Uterus (tissue), 2 donors: ENCODE results near the gene SLC13A3.

ENCODE experiments used
- POLR2A ChIP-seq, 2 donors: fragments of 450-650 bp; IDR thresholded peaks; one replicate each; pipeline ENCODE4 v1.6.1; 2016; ENCODE audit warnings: antibody characterized with exemption in 2 of 2, mild to moderate bottlenecking in 1 of 2, moderate library complexity in 1 of 2
- TF ChIP-seq, protein P1 (sequence below), 4 experiments: fragments of 200-600 bp in 2 of 4; fragments of 450-650 bp in 2 of 4; sonication (generic) in 2 of 4; IDR thresholded peaks; one replicate each; pipeline ENCODE4 v1.5.1; 2016 to 2019; ENCODE audit warnings: antibody characterized with exemption in 4 of 4, mild to moderate bottlenecking in 2 of 4, moderate library complexity in 1 of 4

GRCh38 chr20:46581391-46581790, 69.9 kb downstream of the SLC13A3 start:
- TF ChIP-seq, protein P1, sequence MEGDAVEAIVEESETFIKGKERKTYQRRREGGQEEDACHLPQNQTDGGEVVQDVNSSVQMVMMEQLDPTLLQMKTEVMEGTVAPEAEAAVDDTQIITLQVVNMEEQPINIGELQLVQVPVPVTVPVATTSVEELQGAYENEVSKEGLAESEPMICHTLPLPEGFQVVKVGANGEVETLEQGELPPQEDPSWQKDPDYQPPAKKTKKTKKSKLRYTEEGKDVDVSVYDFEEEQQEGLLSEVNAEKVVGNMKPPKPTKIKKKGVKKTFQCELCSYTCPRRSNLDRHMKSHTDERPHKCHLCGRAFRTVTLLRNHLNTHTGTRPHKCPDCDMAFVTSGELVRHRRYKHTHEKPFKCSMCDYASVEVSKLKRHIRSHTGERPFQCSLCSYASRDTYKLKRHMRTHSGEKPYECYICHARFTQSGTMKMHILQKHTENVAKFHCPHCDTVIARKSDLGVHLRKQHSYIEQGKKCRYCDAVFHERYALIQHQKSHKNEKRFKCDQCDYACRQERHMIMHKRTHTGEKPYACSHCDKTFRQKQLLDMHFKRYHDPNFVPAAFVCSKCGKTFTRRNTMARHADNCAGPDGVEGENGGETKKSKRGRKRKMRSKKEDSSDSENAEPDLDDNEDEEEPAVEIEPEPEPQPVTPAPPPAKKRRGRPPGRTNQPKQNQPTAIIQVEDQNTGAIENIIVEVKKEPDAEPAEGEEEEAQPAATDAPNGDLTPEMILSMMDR (IDR thresholded peaks at IDR 0.05), result no peak
- TF ChIP-seq POLR2A (IDR thresholded peaks at IDR 0.05), result no peak
